Measurements from ENCODE around the gene KLF3.
"Not testable (repeated sequence)": the region's sequence is repeated elsewhere in the genome, so short reads cannot be mapped to it uniquely, and the experiment has no call there.

The KLF3 gene

DNA sequence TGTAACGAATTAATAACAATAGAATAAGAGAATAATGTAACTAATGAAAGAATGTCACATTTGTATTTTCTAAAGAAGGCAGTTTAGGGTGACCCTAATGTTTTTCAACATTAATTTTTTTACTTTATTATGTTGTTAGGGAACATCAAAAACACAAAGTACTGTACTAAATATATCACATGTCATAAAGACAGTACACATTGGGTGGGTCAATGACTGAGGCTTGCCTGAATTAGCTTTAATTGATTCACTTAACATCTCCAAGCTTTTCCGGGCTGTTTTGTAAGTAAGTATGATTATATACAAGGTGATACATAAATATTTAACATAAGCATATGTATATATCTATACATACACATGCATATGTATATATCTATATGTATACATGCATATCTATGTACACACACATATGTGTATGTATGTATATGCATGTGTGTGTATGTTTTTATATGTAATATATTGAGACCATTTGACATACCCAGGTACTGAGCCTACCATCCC, 43.4 kb upstream of the KLF3 start:
- no peak overlapping the region for H3K4me3 ChIP-seq (ENCODE audit: low read depth, low read length)
- POLR2A ChIA-PET = no interaction called here
- TF ChIP-seq, protein P1, sequence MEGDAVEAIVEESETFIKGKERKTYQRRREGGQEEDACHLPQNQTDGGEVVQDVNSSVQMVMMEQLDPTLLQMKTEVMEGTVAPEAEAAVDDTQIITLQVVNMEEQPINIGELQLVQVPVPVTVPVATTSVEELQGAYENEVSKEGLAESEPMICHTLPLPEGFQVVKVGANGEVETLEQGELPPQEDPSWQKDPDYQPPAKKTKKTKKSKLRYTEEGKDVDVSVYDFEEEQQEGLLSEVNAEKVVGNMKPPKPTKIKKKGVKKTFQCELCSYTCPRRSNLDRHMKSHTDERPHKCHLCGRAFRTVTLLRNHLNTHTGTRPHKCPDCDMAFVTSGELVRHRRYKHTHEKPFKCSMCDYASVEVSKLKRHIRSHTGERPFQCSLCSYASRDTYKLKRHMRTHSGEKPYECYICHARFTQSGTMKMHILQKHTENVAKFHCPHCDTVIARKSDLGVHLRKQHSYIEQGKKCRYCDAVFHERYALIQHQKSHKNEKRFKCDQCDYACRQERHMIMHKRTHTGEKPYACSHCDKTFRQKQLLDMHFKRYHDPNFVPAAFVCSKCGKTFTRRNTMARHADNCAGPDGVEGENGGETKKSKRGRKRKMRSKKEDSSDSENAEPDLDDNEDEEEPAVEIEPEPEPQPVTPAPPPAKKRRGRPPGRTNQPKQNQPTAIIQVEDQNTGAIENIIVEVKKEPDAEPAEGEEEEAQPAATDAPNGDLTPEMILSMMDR (IDR thresholded peaks at IDR 0.05; ENCODE audit: insufficient read depth, low read length, missing control alignments) = no peak
- CTCF ChIA-PET = interaction anchor here (0.8 kb wide), 1 partner anchor 17 kb away, joined by 3 read pairs; no protein-coding TSS in a partner anchor
- no peak for DNase-seq (ENCODE audit: low read depth, low spot score)

DNA sequence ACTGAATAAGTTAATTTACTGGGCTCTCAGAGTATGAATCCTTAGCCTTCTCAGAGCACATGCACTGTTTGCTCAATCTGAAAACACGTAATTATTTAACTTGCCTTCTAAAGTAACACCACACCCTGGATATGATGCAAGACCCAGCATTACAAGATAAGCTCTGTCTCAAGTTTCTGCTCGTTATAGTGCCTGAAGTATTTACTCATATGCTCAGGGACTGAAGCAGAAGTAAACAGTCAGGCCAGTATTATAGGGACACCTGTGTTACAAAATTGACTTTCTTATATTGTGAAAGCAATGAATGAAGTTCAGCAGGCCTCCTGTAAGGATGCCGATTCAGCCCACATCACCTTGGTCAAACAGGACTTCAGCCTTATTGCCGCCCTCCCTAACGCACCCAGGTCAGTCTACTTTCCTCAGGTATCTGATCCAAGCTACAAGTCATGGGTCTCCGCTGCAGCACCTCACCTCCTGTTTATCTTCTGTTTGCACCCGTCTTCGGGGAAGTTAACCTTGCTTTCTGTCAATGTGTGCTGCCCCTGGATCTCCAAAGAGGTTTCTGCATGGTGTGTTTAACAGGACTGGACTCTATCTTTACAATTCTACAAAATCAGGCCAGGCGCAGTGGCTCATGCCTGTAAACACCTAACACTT, 42.8 kb upstream of the KLF3 start:
- ChIA-PET CTCF (no interaction called here), POLR2A (no interaction called here)
- TF ChIP-seq, protein P1 (IDR thresholded peaks at IDR 0.05; ENCODE audit: insufficient read depth, low read length, missing control alignments) = no peak
- DNase-seq (ENCODE audit: low read depth, low spot score) = no peak
- H3K4me3 ChIP-seq (ENCODE audit: low read depth, low read length) = no peak overlapping the region

DNA sequence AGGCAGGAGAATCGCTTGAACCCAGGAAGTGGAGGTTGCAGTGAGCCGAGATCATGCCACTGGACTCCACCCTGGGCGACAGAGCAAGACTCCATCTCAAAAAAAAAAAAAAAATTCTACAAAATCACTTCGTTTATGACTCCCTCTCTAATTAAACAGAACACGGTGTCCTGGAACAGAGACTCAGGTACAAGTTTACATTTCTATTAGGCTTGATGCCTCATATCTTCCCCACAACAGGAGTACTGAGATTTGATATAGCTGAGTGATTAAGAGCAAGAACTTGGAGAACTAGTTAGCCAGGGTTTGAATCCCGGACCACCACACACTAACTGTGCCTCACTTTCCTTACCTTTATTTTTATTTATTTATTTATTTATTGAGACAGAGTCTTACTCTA, 42.2 kb upstream of the KLF3 start:
- TF ChIP-seq, protein P1 (IDR thresholded peaks at IDR 0.05; ENCODE audit: insufficient read depth, low read length, missing control alignments) = no peak
- ChIA-PET CTCF (no interaction called here), POLR2A (no interaction called here)
- no peak overlapping the region for H3K4me3 ChIP-seq (ENCODE audit: low read depth, low read length)
- no peak for DNase-seq (ENCODE audit: low read depth, low spot score)

DNA sequence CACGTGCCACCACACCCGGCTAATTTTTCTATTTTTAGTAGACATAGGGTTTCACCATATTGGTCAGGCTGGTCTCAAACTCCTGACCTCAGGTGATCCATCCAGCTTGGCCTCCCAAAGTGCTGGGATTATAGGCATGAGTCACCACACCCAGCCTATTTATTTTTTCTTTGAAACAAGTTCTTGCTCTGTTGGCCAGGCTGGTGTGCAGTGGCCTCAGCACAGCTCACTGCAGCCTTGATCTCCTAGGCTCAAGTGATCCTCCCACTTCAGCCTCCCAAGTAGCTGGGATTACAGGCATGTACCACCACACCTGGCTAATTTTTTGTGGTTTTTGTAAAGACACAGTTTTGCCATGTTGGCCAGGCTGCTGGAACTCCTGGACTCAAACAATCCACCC, 41.7 kb upstream of the KLF3 start:
- CTCF ChIA-PET = interaction anchor here (1.0 kb wide), 1 partner anchor 10 kb away, joined by 3 read pairs; no protein-coding TSS in a partner anchor
- POLR2A ChIA-PET; H3K4me3 ChIP-seq (ENCODE audit: low read depth, low read length); DNase-seq (ENCODE audit: low read depth, low spot score): not testable (repeated sequence)

DNA sequence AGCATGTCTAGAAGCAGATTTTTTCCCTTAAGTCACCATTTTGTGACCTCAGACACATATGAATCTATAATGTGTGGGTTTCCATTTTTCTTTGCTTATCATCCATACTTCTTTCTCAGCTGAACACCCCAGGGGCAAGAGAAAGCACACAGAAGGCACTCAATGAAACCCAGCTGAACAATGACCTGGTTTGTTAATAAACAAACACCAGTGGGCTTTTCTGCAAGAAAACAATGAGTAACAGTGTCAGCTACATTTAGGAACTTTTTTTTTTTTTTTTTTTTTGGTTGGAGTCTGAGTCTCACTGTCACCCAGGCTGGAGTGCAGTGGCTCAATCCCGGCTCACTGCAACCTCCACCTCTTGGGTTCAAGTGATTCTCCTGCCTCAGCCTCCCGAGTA, 40.7 kb upstream of the KLF3 start:
- ChIA-PET POLR2A (no interaction called here), CTCF (interaction anchor here (1.0 kb wide), 1 partner anchor 10 kb away, joined by 3 read pairs; no protein-coding TSS in a partner anchor)
- no peak for DNase-seq (ENCODE audit: low read depth, low spot score)
- H3K4me3 ChIP-seq (ENCODE audit: low read depth, low read length) = no peak overlapping the region
- TF ChIP-seq, protein P1 (IDR thresholded peaks at IDR 0.05; ENCODE audit: insufficient read depth, low read length, missing control alignments) = no peak

DNA sequence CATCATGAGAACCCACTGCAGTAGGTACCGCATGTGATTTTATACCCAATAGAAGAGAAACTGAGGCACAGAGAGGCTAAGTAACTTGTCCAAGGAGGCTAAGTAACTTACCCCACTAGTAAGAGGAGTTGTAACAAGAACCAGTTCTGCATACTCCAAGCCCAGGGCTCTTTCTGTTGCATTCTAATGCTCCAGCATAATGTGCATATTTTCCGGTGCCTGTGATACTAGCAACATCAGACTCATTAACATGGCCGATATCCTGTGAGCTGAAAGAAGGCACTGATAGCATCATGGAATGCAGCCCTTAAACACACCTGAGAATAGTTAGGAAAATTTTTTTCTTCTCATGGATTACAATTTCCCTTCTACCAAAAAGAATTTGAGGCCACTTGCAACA, 39.7 kb upstream of the KLF3 start:
- TF ChIP-seq, protein P1 (IDR thresholded peaks at IDR 0.05; ENCODE audit: insufficient read depth, low read length, missing control alignments) = no peak
- no peak for DNase-seq (ENCODE audit: low read depth, low spot score)
- CTCF ChIA-PET = no interaction called here
- POLR2A ChIA-PET = no interaction called here
- H3K4me3 ChIP-seq (ENCODE audit: low read depth, low read length) = no peak overlapping the region

DNA sequence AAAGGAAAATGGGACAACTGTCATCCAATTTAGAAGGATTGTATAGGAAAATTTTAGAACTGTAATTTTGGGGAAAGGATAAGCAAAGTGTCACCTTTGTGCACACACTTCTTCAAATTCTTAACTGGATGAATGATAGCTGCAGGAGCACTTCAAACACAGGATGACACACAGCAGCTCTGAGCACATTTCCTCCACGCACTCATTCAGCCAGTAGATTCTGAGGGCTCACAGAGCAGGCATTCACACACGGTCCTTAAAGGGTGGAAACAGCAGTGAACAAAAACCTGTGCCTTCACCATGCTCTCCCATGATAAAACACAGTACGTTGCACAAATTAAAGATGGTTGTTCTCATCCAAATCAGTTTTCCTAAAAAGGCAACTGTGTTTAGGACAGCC, 38.5 kb upstream of the KLF3 start:
- CTCF ChIA-PET = no interaction called here
- POLR2A ChIA-PET = no interaction called here
- no peak for DNase-seq (ENCODE audit: low read depth, low spot score)
- TF ChIP-seq, protein P1 (IDR thresholded peaks at IDR 0.05; ENCODE audit: insufficient read depth, low read length, missing control alignments) = no peak
- no peak overlapping the region for H3K4me3 ChIP-seq (ENCODE audit: low read depth, low read length)

DNA sequence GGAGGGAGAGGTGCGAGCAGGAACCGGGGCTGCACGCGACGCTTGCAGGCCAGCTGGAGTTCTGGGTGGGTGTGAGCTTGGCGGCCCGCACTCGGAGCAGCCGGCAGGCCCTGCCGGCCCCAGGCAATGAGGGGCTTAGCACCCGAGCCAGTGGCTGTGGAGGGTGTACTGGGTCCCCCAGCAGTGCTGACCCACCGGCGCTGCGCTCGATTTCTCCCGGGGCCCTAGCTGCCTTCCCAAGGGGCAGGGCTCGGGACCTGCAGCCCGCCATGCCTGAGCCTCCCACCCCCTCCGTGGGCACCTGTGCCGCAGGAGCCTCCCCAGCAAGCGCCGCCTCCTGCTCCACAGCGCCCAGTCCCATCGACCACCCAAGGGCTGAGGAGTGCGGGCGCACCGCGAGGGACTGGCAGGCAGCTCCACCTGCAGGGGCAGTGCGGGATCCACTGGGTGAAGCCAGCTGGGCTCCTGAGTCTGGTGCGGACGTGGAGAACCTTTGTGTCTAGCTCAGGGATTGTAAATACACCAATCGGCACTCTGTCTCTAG, 37.0 kb upstream of the KLF3 start:
- DNase-seq (ENCODE audit: low read depth, low spot score); POLR2A ChIA-PET; H3K4me3 ChIP-seq (ENCODE audit: low read depth, low read length); CTCF ChIA-PET: not testable (repeated sequence)
